PFSK-1 (cell line): ENCODE measurements around the gene DMAP1.

Source experiments
- POLR2AphosphoS5 ChIP-seq: IDR thresholded peaks from 2 replicates; pipeline ENCODE4 v1.6.1; 2012; ENCODE audit warnings: low read depth, mild to moderate bottlenecking, control low read depth, low read length, moderate library complexity
- TF ChIP-seq, protein P1 (sequence below), 2 experiments: IDR thresholded peaks; 2 replicates each; pipeline versions ENCODE4 v1.6.1 to v1.8.0; 2011 to 2012; ENCODE audit warnings: low read depth in 2 of 2, low read length in 2 of 2, control low read depth in 1 of 2, inconsistent platforms in 1 of 2, mild to moderate bottlenecking in 1 of 2, moderate library complexity in 1 of 2; ENCODE audit not compliant: insufficient read depth in 1 of 2

GRCh38 chr1:44261962-44262361 is 48.7 kb downstream of the DMAP1 start:
- TF ChIP-seq POLR2AphosphoS5, result no peak
- TF ChIP-seq, protein P1, sequence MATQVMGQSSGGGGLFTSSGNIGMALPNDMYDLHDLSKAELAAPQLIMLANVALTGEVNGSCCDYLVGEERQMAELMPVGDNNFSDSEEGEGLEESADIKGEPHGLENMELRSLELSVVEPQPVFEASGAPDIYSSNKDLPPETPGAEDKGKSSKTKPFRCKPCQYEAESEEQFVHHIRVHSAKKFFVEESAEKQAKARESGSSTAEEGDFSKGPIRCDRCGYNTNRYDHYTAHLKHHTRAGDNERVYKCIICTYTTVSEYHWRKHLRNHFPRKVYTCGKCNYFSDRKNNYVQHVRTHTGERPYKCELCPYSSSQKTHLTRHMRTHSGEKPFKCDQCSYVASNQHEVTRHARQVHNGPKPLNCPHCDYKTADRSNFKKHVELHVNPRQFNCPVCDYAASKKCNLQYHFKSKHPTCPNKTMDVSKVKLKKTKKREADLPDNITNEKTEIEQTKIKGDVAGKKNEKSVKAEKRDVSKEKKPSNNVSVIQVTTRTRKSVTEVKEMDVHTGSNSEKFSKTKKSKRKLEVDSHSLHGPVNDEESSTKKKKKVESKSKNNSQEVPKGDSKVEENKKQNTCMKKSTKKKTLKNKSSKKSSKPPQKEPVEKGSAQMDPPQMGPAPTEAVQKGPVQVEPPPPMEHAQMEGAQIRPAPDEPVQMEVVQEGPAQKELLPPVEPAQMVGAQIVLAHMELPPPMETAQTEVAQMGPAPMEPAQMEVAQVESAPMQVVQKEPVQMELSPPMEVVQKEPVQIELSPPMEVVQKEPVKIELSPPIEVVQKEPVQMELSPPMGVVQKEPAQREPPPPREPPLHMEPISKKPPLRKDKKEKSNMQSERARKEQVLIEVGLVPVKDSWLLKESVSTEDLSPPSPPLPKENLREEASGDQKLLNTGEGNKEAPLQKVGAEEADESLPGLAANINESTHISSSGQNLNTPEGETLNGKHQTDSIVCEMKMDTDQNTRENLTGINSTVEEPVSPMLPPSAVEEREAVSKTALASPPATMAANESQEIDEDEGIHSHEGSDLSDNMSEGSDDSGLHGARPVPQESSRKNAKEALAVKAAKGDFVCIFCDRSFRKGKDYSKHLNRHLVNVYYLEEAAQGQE (IDR thresholded peaks at IDR 0.05; ENCODE audit: insufficient read depth in 1 of 2, low read depth in 2 of 2, low read length in 2 of 2), result no peak
